TTC549 (cell line): ENCODE measurements around the gene STK11IP.

ENCODE experiments used
- FAIRE-seq: peaks from 2 replicates; lab custom pipeline; 2012; peaks lifted over from hg19 to GRCh38; lab: Jason Lieb, UNC

Gene STK11IP

DNA sequence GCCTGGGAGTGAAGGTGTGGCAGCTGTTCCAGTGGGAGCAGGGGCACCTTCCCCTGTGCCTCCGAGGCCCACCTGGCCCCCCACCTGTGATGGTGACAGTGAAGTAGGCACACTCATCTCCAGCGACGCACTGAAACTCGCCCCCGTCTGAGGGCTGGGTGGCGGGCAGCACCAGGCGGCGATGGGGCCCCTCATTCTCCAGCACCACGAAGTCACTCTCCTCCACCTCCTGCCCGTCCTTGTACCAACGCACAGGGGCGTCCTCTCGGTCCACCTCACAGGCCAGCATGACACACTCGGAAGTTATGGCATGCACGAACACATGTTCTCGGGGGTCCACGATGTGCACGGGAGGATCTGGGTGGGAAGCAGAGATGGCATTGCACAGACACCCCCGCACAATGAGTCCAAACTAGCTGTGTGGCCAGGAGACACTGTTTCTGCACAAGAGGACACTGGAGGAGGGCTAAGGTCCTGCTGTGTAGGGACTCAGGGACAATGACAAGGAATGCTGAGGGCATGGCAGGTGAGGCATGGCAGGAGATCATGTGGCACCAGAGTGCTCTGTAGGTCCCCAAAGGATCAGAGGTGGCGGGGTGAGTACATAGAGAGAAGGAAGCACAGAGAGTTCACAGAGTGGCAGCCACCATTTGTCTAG is 34.3 kb upstream of the STK11IP start:
- no peak for FAIRE-seq

DNA sequence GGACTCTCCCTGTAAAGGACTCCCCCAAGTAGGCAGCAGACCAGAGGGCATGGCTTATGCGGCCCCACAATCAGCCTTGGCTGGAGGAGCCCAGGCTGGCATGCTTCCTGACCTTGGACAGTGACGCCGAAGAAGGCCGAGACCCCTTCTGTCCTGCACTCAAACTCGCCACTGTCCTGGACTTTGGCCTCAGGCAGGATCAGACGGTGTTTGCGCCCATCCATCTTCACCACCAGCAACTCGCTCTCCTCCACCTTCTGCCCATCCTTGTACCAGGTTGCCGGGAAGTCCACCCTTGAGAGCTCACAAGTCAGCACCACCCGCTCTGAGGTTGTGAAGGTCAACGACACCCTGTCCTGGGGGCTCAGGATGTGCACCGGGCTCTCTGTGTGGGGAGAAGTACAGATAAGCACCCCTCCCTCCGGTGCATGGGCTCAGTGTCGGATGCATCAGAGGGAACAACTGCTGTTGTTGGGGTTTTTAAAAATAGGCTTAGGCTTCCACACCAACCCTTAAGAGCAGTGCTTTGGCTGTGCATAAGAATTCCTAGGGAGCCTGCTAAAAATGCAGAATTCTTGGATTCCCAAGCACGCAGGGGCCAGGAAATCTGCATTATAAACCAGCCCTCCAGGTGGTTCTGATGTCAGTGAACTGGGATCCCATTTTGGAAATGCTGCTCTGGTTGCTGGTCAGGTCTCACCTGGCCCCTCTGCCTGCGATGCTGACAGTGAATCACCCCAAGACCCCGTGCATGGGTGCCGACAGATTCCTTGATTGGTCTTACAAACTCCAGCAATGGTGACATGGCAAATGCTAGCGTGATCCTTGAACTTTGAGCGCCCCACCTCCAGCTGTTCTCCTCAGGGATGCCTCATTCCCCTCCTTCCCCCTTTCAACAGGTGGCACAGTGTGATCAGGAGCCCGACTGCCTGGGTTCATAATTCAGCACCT is 32.3 kb upstream of the STK11IP start:
- FAIRE-seq: no peak

DNA sequence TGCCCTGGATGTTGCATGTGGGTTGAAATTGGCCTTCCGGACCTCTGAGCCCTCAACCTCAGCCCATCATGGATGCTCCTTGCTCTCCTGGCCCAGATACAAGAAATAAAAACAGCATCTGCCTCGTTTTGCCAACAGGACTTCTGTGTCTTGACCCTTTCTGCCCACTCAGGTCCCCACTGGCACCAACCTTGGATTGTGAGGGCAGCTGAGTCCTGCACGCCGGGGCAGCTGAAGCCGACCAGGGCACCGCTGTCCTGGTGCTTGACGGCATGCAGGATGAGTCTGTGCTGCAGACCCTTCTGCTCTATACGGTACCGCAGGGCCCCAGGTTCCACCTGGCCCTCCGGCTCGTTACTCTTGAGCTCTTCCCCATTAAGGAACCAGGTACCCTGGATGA is 31.0 kb upstream of the STK11IP start:
- no peak for FAIRE-seq

DNA sequence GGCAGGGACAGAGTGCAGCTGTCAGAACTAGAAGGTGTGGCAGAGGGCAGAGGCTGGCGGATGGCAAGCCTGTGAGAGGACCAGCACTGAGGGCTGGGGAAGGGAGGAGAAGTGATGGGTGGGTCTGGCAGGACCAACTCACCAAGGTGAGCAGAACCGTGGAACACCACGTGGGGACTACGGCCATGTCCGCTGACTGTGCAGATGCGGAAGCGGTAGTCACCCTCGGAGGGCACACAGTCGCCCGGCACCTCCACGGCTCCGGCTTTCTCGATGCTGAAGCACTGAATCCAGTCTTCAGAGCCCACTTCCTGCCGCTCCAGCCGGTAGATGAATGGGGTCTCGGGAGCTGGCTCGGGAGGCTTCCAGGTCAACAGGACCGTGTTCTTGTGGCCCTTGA is 30.5 kb upstream of the STK11IP start:
- FAIRE-seq: no peak

DNA sequence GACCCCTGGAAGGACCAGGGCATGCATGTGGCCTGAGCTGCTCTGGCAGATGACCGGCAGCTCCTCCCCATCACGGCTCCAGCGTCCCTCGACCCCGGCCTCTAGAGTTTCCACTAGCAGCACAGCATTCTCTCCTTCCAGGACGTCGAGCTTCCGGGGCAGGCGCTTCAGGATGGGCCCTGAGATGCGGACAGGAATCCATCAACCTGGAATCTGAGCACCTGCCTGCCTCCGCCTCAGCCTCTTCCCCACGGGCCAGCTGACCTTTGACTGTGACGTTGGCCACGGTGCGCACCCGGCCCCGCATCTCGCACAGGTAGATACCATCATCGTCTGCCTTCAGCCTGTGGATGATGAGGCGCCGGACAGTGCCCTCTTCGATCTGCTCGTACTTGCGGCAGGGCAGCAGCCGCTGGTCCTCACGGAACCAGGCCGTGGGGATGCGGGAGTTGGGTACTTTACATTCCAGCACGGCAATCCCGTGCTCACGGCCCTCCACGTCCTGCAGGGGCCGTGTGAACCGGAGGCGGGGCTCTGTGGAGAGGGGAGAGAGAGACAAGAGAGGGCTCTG is 29.8 kb upstream of the STK11IP start:
- no peak for FAIRE-seq

DNA sequence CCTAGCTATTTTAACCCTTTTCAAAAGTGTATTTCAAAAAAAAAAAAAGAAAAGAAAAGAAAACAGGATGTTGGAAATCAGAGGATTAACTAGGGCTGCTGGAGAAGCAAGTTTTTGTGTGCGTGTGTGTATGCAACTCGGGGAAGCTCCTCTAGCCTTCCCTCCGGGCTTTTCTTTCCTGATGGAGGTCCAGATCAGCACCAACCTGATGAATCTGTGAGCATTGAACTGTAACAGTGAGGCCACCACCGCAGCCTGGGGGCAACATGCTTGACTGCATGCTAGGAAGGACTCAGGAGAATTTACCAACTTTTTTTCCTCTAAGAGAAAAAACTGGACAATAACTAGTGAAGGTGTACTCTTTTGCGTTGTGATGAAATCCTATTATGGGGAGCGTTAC is 28.6 kb upstream of the STK11IP start:
- no peak for FAIRE-seq

DNA sequence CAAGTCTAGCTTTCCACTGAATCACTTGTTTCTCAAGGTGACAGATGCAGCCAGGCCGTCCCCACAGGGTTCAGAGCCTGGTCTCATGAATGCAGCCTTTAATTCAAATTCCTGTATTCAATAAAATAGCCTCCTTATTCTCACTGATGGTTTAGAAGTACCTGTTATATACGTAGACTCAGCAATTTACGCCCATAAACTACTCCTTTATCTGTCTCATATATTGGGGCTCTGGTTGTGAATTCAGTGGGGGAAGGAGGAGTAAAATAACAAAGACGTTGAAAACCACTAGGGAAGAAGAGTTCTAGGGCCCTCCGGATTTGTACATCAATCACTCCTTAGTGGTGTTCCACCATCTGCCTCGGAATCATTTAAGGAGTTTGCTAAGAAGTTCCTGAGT is 28.0 kb upstream of the STK11IP start:
- no peak for FAIRE-seq

DNA sequence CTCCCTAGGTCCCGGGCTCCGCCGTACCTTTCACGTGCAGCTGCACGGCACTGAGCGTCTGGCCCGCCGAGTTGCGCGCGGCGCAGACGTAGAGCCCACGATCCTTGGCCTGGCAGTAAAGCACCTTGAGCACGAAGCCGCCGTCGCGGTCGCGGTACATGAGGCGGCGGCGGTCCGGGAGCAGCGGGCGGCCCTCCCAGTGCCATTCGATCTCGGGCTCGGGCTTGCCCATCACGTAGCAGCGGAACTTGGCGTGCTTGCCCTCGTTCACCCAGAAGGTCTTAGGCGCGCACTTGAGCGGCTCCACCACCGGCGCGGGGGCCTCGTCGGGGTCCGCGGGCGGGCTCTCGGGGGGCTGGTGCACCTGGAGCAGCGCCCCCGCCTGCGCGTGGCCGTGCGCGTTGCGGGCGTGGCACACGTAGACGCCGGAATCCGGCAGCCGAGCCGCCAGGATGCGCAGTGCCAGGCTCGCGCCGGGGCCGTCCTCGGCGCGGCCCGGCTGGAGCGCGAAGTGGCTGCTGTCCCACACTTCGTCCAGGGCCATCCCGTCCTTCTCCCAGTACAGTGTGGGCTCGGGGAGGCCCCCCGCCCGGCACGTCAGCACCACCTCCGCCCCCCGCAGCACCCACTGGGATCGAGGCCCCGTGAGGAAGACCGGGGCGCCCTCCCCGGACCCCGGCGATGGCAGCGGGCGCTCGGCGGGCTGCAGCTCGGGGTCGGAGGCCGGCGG is 27.3 kb upstream of the STK11IP start:
- no peak for FAIRE-seq

DNA sequence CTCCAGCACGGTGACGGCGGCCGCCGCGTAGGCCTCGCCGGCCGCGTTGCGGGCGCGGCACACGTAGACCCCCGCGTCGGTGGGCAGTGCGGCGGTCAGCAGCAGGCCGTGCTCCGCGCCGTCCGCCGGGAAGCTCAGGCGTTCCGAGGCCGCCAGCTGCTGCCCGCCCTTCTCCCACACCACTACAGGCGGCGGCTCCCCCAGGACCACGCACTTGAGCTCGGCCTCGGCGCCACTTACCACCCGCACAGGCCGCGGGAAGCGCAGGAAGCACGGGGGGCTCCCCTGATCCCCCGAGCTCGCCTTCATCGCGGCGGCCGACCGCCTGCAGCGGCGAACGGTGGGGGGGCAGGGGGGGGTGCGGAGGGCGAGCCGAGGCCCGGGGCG is 26.7 kb upstream of the STK11IP start:
- FAIRE-seq: no peak

DNA sequence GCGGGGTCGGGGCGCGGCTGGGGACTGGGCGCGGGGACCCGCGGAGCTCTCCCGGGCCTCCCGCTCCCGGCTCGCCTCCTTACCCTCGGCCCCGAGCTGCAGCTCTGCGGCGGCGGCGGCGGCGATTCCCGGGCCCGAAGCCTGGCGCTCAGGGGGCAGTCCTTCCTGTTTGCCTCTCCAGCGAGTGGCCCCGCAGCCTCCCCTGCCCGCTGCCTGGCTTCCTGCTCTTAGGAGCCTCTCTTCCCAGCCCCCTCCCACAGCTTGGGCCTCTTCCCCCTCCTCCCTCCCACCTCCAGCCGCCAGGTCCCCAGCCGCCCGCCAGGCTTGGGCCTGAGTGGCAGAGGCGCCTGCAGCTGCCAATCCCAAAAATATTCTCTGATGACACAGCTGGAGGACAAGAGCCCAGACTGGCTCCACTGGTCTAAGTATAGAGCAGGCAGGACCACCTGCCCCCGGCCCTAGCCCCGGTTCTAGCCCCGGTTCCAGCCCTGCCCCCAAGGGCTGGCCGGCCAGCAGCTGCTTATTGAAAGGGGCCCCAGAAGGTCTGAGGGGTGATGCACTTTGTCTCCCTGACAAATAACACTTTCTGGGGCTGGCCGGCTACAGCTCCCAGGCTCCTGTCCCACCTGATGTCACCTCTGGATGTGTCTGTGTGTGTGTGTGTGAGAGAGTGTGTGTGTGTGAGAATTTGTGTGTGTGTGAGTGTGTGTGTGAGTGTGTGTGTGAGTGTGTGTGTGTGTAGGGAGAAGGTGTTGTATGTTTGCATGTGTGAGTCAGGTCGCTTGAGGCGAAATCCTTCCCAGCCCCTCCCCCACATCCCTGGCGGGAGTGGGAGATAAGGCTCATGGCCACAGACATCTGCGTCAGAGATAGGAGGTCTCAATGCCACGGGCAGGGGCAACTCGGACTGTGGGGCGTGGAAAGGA is 26.1 kb upstream of the STK11IP start, which contains the start of gene OBSL1:
Gene OBSL1, minus strand, starts transcription at position 229 of the 926 bp plus-strand sequence. CDS start 307 bp downstream, outside the sequence.
- FAIRE-seq: no peak

DNA sequence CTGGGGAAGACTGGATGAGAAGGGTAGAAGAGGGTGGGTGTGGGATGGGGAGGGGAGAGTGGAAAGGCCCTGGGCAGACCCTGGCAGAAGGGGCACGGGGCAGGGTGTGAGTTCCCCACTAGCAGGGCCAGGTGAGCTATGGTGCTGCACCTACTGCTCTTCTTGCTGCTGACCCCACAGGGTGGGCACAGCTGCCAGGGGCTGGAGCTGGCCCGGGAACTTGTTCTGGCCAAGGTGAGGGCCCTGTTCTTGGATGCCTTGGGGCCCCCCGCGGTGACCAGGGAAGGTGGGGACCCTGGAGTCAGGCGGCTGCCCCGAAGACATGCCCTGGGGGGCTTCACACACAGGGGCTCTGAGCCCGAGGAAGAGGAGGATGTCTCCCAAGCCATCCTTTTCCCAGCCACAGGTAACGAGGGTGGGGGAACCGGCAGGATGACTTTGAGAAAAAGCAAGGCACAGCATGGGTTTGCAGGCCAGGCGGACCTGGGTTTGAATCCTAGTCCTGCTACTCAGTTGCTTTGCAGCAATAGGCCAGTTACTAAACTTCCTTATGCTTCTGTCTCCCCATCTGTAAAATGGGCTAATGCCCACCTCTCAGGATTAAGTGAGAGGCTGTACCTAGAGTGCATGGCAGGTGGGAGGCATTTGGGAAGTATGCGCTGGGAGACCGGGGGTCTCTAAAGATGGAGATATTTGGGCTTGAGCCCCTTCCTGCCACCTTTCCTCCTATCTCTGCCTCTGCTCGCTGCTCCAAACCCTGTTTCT is 25.2 kb upstream of the STK11IP start, which contains the start of gene INHA:
Gene INHA, plus strand, starts transcription at position 74 of the 765 bp plus-strand sequence. Its CDS starts 65 bp downstream, at position 139.
- no peak for FAIRE-seq

DNA sequence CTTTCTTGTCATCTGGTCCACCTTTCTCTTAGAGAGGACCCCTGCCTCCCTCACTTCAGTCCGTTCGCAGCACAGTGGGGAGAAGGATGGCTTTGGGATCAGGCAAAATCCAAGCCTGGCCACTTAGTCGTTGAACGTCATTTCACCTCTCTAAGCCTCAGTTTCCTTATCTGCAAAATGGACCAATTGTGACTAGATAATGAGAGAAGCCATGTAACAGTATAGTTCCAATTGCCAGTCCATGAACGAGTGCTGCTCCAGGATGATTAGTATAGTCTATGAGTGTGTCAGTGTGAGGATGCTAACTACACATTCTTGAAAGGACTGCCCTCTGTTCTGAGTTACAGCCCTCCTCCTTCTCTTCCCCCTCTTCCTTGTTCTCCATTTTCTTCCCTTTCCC is 24.5 kb upstream of the STK11IP start:
- FAIRE-seq: no peak

DNA sequence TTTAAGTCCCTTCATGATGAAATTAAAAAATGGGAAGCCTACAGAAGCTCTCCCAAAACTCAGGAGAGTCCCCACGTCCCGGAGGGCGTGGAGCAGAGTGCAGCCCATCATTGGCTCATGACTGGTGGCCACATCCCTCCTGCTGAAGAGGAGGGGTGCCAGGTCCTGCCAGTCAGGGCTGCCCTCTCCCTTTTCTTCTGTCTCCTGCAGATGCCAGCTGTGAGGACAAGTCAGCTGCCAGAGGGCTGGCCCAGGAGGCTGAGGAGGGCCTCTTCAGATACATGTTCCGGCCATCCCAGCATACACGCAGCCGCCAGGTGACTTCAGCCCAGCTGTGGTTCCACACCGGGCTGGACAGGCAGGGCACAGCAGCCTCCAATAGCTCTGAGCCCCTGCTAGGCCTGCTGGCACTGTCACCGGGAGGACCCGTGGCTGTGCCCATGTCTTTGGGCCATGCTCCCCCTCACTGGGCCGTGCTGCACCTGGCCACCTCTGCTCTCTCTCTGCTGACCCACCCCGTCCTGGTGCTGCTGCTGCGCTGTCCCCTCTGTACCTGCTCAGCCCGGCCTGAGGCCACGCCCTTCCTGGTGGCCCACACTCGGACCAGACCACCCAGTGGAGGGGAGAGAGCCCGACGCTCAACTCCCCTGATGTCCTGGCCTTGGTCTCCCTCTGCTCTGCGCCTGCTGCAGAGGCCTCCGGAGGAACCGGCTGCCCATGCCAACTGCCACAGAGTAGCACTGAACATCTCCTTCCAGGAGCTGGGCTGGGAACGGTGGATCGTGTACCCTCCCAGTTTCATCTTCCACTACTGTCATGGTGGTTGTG is 23.0 kb upstream of the STK11IP start:
- no peak for FAIRE-seq

DNA sequence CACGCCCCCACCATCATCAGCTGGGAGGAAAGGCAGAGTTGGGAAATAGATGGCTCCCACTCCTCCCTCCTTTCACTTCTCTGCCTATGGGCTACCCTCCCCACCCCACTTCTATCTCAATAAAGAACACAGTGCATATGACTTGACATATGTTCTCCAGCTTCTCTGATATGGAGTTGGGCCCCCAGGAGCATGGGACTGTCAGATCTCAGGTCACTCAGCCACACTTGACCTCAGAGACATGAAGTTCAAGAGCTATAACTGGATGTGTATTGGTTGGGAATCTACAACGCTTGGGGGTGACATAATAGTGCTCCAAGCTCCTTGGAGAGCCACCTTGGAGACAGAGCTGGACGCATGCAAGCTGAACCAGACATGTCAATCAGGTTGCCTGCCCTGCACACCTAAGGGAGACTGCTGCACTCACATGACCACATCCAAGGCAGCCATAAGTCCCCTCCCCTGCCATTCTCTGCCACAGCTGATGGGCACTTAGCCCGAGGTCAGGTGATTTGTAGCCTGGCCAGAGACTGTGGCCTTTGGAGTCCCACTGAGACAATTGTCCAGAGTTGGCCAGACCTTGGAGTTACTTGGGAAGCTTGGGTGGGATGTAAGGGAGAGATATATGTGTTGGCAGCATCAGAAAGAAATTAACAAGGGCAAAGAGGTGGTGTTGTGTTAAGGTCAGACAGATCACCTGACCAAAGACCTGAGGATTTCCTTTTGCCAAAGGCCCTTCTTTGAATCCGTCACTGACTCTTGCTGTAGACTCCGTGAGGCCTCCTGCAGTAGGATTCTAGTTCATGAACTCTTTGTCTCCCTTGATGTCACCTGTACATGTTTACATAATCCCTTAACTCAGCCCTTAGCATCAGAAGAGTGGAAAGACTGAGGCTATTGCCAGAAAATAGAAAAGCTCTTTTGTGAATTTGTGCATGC is 21.8 kb upstream of the STK11IP start:
- FAIRE-seq: no peak

DNA sequence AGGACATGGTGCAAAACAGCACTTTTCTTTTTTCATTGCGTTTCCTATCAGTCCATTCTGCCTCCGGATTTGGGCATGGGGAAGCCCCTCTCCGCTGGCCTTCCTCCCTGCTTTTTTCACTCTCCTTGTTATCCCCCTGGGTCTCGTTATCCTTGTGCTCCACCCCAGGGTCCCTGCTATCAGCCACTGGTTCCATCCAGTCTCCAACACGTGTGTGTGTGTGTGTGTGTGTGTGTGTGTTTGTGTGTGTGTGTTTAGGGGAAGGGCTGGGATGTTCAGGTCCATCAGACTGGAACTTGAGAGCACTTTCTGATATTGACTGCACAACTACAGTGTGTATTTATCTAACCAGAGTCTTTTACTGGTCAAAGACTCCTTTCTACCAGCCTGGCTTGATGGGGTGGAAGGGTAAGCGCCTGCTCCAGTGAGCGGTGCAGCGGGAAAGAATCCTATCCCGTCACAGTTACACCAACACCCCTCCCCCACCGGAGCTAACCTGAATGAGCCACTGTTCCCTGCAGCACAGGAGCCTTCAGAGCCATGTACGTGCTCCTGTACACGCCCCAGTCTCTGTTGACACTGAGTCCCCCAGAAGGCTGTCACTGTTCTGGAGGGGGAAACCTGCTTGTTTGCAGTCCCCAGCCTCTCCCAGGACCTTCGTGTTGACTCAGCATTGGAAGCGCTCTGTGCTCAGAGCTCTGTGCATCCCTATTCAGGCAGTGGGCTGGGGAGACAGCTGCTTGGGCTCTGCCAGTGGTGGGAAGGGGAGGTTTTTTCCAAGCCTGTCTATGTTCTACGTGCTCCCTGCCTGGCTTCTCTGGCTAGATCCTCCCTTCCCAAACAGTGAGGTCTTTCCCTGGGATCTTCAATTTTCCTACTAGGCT is 20.9 kb upstream of the STK11IP start:
- FAIRE-seq: no peak

DNA sequence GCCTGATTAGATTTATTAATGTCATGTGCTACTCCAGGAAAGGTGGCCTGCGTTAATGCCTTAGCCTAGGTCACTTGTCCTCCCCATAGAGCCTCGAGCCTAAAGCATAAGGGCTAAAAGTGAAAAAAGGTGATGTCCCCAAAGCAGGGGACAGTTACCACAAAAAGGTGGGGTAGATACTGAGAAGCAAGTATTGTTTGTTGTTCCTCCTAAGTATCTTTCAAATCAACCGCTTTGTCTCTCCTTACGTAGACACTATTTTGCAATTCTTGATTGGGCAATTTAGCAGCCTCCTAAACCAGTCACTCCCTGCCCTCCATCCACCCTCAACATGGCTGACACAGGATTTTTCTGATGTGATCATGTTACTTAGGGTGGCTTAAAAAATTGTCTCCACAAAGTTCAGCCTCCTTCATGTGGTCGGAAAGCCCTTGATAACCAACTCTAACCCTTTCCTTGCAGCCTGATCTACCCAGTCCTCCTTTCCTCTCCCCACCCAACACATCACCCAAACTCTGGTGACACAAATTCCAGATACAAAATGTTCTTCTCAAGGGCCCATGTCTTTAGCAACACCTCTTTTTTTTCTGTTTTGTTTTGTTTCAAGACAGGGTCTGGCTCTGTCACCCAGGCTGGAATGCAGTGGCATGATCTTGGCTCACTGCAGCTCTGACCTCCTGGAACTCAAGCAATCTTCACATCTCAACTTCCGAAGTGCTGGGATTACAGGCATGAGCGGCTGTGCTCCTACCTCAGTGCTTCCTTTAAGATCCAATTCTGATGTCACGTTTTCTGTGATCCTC is 18.6 kb upstream of the STK11IP start:
- FAIRE-seq: no peak

DNA sequence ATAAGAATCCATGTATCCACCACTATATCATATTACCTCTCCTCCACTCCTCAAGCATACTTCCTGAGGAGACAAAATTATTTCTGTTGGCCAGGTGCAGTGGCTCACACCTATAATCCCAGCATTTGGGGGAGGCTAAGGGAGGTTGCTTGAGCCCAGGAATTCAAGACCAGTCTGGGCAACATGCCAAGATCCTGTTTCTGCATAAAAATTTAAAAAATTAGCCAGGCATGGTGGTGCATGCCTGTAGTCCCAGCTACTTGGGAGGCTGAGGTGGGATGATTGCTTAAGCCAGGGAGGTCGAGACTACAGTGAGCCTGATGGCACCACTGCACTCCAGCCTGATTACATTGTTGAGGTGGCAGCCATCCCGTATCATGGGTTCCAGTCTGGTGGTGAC is 16.3 kb upstream of the STK11IP start:
- no peak for FAIRE-seq
